IMR-90 (cell line): ENCODE data around the gene DNAH9.

ENCODE experiments used
- MAFK ChIP-seq: IDR thresholded peaks from 2 replicates; pipeline ENCODE4 v1.6.1; 2012; ENCODE audit warnings: low read depth, low read length, improper control_type of control experiment
- POLR2A ChIP-seq: IDR thresholded peaks from 2 replicates; pipeline ENCODE4 v1.6.1; 2012; ENCODE audit warnings: mild to moderate bottlenecking, low read depth, low read length
- RCOR1 ChIP-seq: IDR thresholded peaks from 2 replicates; pipeline ENCODE4 v1.6.1; 2012; ENCODE audit warnings: mild to moderate bottlenecking, low read length, improper control_type of control experiment; ENCODE audit not compliant: insufficient replicate concordance

DNA sequence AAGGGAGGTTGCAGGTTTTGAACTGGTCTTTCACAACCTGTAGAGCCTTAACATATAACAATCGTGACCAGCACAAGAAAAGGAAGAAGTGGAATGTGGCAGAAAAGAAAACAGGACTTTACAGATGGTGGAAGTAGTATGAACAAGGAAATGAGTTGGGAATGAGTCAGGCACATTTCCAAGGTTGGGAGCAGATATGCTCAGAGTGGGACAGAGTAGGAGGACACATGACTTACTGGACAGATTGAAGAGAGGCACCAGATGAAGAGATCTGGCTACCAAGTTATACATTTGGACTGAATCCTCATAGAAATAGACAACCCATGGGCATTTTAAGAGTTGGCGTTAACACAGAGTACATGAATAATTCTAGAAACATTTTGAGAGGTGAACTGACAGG, 303.7 kb downstream of the DNAH9 start:
- TF ChIP-seq RCOR1 (no peak), MAFK (no peak), POLR2A (no peak)
